ENCODE results near the gene C9orf50. TPM values are rescaled to one million over a fixed set of nuclear protein-coding genes. Genes with fewer than 3 reads are reported as not detected.
A peak's percentile ranks its signal among the peaks of the same experiment; 100 is the strongest.

C9orf50 gene
- total RNA-seq, 1 donor from 2014 or later, result not detected

DNA sequence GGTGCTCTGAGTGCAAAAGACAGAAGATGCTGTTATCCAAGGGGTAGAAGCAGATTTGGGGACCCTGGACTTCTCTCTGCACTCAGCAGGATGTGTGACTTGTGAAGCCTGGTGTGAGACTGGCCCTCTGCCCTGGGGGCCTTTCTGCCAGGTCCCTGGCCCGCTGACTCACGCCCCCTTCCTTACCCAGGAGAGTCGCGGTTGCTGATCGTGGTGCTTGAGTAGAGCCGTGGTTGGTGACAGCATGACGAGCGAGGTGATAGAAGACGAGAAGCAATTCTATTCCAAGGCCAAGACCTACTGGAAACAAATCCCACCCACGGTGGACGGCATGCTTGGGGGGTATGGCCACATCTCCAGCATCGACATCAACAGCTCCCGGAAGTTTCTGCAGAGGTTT, 11.6 kb upstream of the C9orf50 start:
- ChIA-PET CTCF (interaction anchor here (0.6 to 0.9 kb wide), 2 partner anchors 10 to 501 kb away, joined by 3 read pairs; no protein-coding TSS in a partner anchor), POLR2A (no interaction called here)
- H3K27ac Mint-ChIP-seq, result peak overlapping the region; percentile 6
- no peak for DNase-seq
- intact Hi-C loops (cut with micrococcal nuclease), result no loop called here
- H3K9me3 Mint-ChIP-seq, result no peaks in the 10 kb centered on the region
- H3K4me1 Mint-ChIP-seq, result peaks cover 43% of the 10 kb centered on the region
- H3K36me3 Mint-ChIP-seq (ENCODE audit: low read depth), result peaks cover 65% of the 10 kb centered on the region
- no peaks in the 10 kb centered on the region for H3K27me3 Mint-ChIP-seq
- ATAC-seq (ENCODE audit: low read depth), result no peak
- no peak overlapping the region for H3K4me3 Mint-ChIP-seq
- TF ChIP-seq, protein P1, sequence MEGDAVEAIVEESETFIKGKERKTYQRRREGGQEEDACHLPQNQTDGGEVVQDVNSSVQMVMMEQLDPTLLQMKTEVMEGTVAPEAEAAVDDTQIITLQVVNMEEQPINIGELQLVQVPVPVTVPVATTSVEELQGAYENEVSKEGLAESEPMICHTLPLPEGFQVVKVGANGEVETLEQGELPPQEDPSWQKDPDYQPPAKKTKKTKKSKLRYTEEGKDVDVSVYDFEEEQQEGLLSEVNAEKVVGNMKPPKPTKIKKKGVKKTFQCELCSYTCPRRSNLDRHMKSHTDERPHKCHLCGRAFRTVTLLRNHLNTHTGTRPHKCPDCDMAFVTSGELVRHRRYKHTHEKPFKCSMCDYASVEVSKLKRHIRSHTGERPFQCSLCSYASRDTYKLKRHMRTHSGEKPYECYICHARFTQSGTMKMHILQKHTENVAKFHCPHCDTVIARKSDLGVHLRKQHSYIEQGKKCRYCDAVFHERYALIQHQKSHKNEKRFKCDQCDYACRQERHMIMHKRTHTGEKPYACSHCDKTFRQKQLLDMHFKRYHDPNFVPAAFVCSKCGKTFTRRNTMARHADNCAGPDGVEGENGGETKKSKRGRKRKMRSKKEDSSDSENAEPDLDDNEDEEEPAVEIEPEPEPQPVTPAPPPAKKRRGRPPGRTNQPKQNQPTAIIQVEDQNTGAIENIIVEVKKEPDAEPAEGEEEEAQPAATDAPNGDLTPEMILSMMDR (IDR thresholded peaks at IDR 0.05), result no peak

DNA sequence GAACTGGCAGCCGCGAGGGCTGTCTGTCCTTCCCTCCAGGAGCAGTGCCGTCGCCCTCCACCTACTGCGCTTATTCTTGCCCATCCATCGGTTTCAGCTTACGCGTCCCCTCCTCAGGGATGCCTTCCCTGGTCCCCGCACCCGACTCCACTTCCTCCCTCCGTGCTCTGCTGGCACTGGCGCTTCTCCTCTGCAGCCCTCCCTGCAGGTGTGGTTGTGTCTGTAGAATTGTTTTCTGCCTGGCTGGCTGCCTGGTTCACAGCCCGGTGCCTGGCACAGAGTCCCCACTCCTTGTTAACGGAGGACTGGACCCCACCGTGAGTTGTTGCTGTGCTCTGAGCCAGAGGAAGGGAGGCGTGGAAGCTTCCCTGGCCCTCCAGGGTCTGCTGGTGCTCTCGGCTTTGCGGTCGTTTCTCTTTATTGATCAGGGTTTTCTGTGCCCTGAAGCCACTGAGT, 10.8 kb upstream of the C9orf50 start:
- ChIA-PET POLR2A (no interaction called here), CTCF (no interaction called here)
- intact Hi-C loops (cut with micrococcal nuclease), result no loop called here
- Mint-ChIP-seq H3K4me3 (no peak overlapping the region), H3K4me1 (peaks cover 50% of the 10 kb centered on the region), H3K9me3 (no peaks in the 10 kb centered on the region), H3K36me3 (ENCODE audit: low read depth) (peaks cover 65% of the 10 kb centered on the region), H3K27me3 (no peaks in the 10 kb centered on the region), H3K27ac (no peak overlapping the region)
- DNase-seq (no peak), ATAC-seq (ENCODE audit: low read depth) (no peak)
- TF ChIP-seq, protein P1 (IDR thresholded peaks at IDR 0.05), result no peak

DNA sequence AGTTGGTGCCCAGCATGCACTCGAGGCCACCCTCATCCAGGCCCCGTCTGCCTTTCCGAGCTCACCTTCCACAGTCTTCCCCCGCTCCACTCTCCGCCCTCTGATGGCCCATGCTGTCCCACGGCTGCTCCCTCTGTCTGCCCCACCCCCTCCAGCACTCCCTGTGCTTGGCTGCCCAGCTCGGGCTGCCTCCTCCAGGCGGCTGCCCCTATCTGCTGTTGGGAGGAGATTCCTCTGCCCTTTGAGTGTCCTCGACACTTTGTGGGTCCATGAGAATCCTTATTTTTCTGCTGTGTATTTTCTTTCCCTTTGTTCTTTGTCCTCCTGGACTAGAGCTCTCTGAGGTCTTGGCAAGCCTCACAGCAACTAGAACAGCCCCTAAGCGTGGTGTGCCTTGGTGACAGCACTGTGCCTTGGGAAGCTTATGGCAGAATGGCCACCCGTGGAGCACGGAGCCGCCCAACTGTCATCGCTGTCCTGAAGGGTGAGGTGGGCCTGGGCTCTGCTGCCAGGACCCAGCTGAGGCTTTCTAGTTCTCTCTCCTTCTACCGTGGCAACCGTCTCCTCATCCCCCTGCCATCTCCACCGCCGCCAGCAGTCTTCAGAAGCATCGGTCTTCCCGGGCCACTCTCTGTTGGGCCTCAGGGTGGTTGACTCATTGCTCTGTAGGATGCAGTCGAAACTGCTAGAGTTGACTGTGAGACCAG, 10.2 kb upstream of the C9orf50 start:
- peaks cover 53% of the 10 kb centered on the region for H3K4me1 Mint-ChIP-seq
- H3K36me3 Mint-ChIP-seq (ENCODE audit: low read depth), result peaks cover 65% of the 10 kb centered on the region
- ATAC-seq (ENCODE audit: low read depth) (no peak), DNase-seq (no peak)
- TF ChIP-seq, protein P1 (IDR thresholded peaks at IDR 0.05), result no peak
- no peaks in the 10 kb centered on the region for H3K27me3 Mint-ChIP-seq
- ChIA-PET CTCF (no interaction called here), POLR2A (no interaction called here)
- intact Hi-C loops (cut with micrococcal nuclease), result no loop called here
- H3K4me3 Mint-ChIP-seq, result no peak overlapping the region
- no peak overlapping the region for H3K27ac Mint-ChIP-seq
- H3K9me3 Mint-ChIP-seq, result no peaks in the 10 kb centered on the region

DNA sequence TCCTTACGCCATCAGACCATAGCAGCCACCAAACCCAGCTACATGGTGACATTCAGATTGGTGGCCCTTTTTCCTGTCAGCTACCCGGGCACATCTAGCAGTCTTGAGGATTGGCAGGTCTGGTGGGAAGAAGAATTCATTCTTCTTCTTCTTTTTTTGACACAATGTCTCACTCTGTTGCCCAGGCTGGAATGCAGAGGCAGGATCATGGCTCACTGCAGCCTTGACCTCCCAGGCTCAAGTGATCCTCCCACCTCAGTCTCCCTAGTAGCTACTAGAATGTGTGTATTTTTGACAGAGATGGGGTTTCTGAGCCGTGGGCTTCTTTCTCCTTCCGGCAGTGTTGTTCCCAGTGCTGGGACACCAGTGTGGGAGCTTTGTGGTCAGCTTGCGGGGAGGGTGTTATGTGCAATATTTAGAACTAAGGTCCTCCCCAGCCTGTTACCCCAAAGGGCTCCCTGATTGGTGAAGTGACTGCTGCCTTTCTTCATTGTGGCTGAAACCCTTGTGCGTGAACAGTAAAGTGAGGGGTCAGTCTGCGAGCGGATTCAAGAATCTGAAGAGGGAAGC, 8.4 kb upstream of the C9orf50 start:
- no peaks in the 10 kb centered on the region for H3K9me3 Mint-ChIP-seq

DNA sequence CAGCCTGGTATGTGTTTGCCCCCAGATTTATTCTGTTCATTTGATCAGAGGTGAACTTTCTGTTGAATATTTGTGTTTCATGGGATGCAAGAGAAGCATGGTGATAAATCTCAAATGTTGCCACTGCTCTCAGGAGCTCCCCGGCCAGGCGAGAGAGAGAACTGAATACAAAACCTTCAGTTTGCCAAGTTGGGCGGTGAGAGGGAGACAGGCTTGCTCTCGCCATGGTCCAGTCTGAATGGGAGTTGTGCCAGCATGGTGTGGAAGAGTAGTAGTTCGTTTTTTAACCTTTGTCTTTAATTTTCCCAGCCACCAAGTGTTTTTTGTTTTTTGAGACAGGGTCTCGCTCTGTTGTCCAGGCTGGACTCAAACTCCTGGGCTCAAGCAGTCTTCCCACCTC, 7.8 kb upstream of the C9orf50 start:
- CTCF ChIA-PET, result no interaction called here
- intact Hi-C loops (cut with micrococcal nuclease), result no loop called here
- TF ChIP-seq, protein P1 (IDR thresholded peaks at IDR 0.05), result no peak

More for the DNA sequence above, 8.4 kb upstream of the C9orf50 start:
- no peak overlapping the region for H3K4me3 Mint-ChIP-seq
- no peak overlapping the region for H3K27ac Mint-ChIP-seq
- POLR2A ChIA-PET, result no interaction called here
- H3K27me3 Mint-ChIP-seq, result no peaks in the 10 kb centered on the region
- H3K36me3 Mint-ChIP-seq (ENCODE audit: low read depth), result peaks cover 50% of the 10 kb centered on the region
- H3K4me1 Mint-ChIP-seq, result peaks cover 64% of the 10 kb centered on the region
- ATAC-seq (ENCODE audit: low read depth) (no peak), DNase-seq (no peak)
- TF ChIP-seq, protein P1 (IDR thresholded peaks at IDR 0.05), result no peak
- CTCF ChIA-PET, result no interaction called here
- intact Hi-C loops (cut with micrococcal nuclease), result no loop called here

More for the DNA sequence above, 7.8 kb upstream of the C9orf50 start:
- Mint-ChIP-seq H3K36me3 (ENCODE audit: low read depth) (peaks cover 46% of the 10 kb centered on the region), H3K9me3 (no peaks in the 10 kb centered on the region), H3K27me3 (no peaks in the 10 kb centered on the region), H3K27ac (no peak overlapping the region), H3K4me1 (peaks cover 68% of the 10 kb centered on the region), H3K4me3 (no peak overlapping the region)
- POLR2A ChIA-PET, result interaction anchor here (0.6 kb wide), 1 partner anchor 114 kb away, joined by 5 read pairs; no protein-coding TSS in a partner anchor
- no peak for ATAC-seq (ENCODE audit: low read depth)
- no peak for DNase-seq
